Mucosa of descending colon (tissue), 3 donors: ENCODE results near the gene PBX4. TPM values are rescaled to one million over a fixed set of nuclear protein-coding genes. Genes with fewer than 3 reads are reported as not detected.

Experiments
- ATAC-seq: fragments of 200-7000 bp; cut with Tn5 transposase; one replicate; pipeline ENCODE4 v1.9.1; 2020; ENCODE audit warnings: mild to moderate bottlenecking, moderate library complexity
- DNase-seq, 3 donors: peaks; one replicate each; pipeline ENCODE4 v3.0.0-alpha.2; 2020
- H3K36me3 ChIP-seq: fragments of 200-600 bp; one replicate; pipeline ENCODE4 v1.8.0; 2021; ENCODE audit warnings: low read depth, mild to moderate bottlenecking
- H3K4me1 ChIP-seq: fragments of 200-600 bp; one replicate; pipeline ENCODE4 v1.8.0; 2021; ENCODE audit warnings: low read depth, mild to moderate bottlenecking
- H3K4me3 ChIP-seq: fragments of 200-600 bp; one replicate; pipeline ENCODE4 v1.8.0; 2021; ENCODE audit warnings: mild to moderate bottlenecking
- H3K9me3 ChIP-seq: fragments of 200-600 bp; one replicate; pipeline ENCODE4 v1.8.0; 2021; ENCODE audit warnings: mild to moderate bottlenecking
- CTCF ChIP-seq: fragments of 200-600 bp; IDR thresholded peaks from one replicate; pipeline ENCODE4 v1.8.0; 2022; ENCODE audit warnings: antibody characterized with exemption, mild to moderate bottlenecking
- intact Hi-C, 2 donors: fragments of 100-400 bp; cut with DNase I in 1 of 2; cut with micrococcal nuclease in 1 of 2; formaldehyde crosslinking; loops; one replicate each; pipeline versions ENCODE4 v1.11.0 to v1.11.1; 2022; cut with DNase I, micrococcal nuclease
- total RNA-seq, 3 donors: library from RNA; stranded (reverse); fragmentation: NEBNext Ultra II Directional in 2 of 3; extraction: Animal tissue kit (Norgen Biotek cat#: 25700) in 2 of 3; gene quantifications; one replicate each; pipeline versions ENCODE4 v1.2.1 to v1.2.4, GENCODE V29; 2021 to 2023
- donor health status: DM: no; HTN: no; CAD: no; lungs with moderate emphysema.
- donor health status: DM: no; HTN: no; CAD: no.
- donor health status: DM: no; HTN: yes; CAD: no.

The PBX4 gene
- total RNA-seq, 3 donors from 2014 or later: 2.8 to 6.2 (median 4.6) TPM

- intact Hi-C loops: no loop called here
- ATAC-seq (peak; percentile 76), DNase-seq (peak in 2 of 3 donors; percentile 62 to 70)
- Histone ChIP-seq H3K4me3 (no peak overlapping the region), H3K36me3 (no peaks in the 10 kb centered on the region), H3K9me3 (no peaks in the 10 kb centered on the region), H3K4me1 (no peaks in the 10 kb centered on the region)
- peak; percentile 37 for TF ChIP-seq CTCF
Measured at GRCh38 chr19:19552798-19553197, 65.7 kb downstream of the PBX4 start.

- no peak overlapping the region for H3K4me3 ChIP-seq
- no peak for ATAC-seq
- H3K9me3 ChIP-seq: no peaks in the 10 kb centered on the region
- H3K4me1 ChIP-seq: no peaks in the 10 kb centered on the region
- DNase-seq: no peak
- H3K36me3 ChIP-seq: no peaks in the 10 kb centered on the region
- intact Hi-C loops: no loop called here
- TF ChIP-seq CTCF: no peak
Measured at GRCh38 chr19:19551853-19552192, 66.7 kb downstream of the PBX4 start.

- no peak for TF ChIP-seq CTCF
- intact Hi-C loops: no loop called here
- Histone ChIP-seq H3K36me3 (no peaks in the 10 kb centered on the region), H3K4me3 (no peak overlapping the region), H3K9me3 (no peaks in the 10 kb centered on the region), H3K4me1 (no peaks in the 10 kb centered on the region)
- ATAC-seq: no peak
- no peak for DNase-seq
Measured at GRCh38 chr19:19550972-19551852, 67.3 kb downstream of the PBX4 start.

- DNase-seq: no peak
Measured at GRCh38 chr19:19550485-19550929, 68.0 kb downstream of the PBX4 start.

GRCh38 chr19:19549804-19550464, 68.6 kb downstream of the PBX4 start:
- TF ChIP-seq CTCF: no peak
- no peak for DNase-seq
- no peak for ATAC-seq
- Histone ChIP-seq H3K9me3 (no peaks in the 10 kb centered on the region), H3K4me3 (no peak overlapping the region), H3K4me1 (no peaks in the 10 kb centered on the region), H3K36me3 (no peaks in the 10 kb centered on the region)
- intact Hi-C loops: no loop called here

More at GRCh38 chr19:19550485-19550929, 68.0 kb downstream of the PBX4 start:
- no peaks in the 10 kb centered on the region for H3K4me1 ChIP-seq
- H3K4me3 ChIP-seq: no peak overlapping the region
- TF ChIP-seq CTCF: no peak
- no peaks in the 10 kb centered on the region for H3K9me3 ChIP-seq
- ATAC-seq: no peak
- intact Hi-C loops: no loop called here
- no peaks in the 10 kb centered on the region for H3K36me3 ChIP-seq
